Hepatocyte (in vitro differentiated cells): ENCODE measurements around the gene CACHD1.

Experiments used
- EZH2phosphoT487 ChIP-seq: fragments of 200-600 bp; sonication (generic); IDR thresholded peaks from one replicate; pipeline ENCODE4 v1.6.1; 2018; ENCODE audit warnings: antibody characterized with exemption, mild to moderate bottlenecking, low read depth, moderate library complexity; ENCODE audit not compliant: unreplicated experiment, severe bottlenecking
- TF ChIP-seq, protein P1 (sequence below): fragments of 200-600 bp; sonication (generic); IDR thresholded peaks from 2 replicates; pipeline ENCODE4 v1.5.1; 2016; ENCODE audit warnings: antibody characterized with exemption, mild to moderate bottlenecking; ENCODE audit not compliant: poor library complexity

- TF ChIP-seq, protein P1, sequence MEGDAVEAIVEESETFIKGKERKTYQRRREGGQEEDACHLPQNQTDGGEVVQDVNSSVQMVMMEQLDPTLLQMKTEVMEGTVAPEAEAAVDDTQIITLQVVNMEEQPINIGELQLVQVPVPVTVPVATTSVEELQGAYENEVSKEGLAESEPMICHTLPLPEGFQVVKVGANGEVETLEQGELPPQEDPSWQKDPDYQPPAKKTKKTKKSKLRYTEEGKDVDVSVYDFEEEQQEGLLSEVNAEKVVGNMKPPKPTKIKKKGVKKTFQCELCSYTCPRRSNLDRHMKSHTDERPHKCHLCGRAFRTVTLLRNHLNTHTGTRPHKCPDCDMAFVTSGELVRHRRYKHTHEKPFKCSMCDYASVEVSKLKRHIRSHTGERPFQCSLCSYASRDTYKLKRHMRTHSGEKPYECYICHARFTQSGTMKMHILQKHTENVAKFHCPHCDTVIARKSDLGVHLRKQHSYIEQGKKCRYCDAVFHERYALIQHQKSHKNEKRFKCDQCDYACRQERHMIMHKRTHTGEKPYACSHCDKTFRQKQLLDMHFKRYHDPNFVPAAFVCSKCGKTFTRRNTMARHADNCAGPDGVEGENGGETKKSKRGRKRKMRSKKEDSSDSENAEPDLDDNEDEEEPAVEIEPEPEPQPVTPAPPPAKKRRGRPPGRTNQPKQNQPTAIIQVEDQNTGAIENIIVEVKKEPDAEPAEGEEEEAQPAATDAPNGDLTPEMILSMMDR: no peak
- TF ChIP-seq EZH2phosphoT487: no peak
These were observed 215.3 kb downstream of the CACHD1 start for GRCh38 chr1:64685217-64685616.
